Astrocyte of the spinal cord (primary cell): ENCODE results near the gene VWA8.
"Not testable (repeated sequence)": the region's sequence is repeated elsewhere in the genome, so short reads cannot be mapped to it uniquely, and the experiment has no call there.

Experiments used
- DNase-seq: peaks from one replicate; pipeline ENCODE4 v3.0.0; 2011; ENCODE audit warnings: low read depth, low spot score
- H3K4me3 ChIP-seq: 2 replicates; pipeline ENCODE4 v1.5.1; 2011; ENCODE audit warnings: low read depth, mild to moderate bottlenecking, low read length, moderate library complexity
- in situ Hi-C: cut with HindIII; loops from 2 replicates; pipeline ENCODE4 v1.10.0; 2017; ENCODE audit warnings: low sequenced_read_pairs
- TF ChIP-seq, protein P1 (sequence below): IDR thresholded peaks from 2 replicates; pipeline ENCODE4 v1.5.1; 2012; ENCODE audit warnings: low read depth, mild to moderate bottlenecking, low read length, inconsistent platforms

Gene VWA8

GRCh38 chr13:41909506-41909905 is 51.4 kb downstream of the VWA8 start:
- no peak for DNase-seq
- no peak overlapping the region for H3K4me3 ChIP-seq
- in situ Hi-C loops, result no loop called here
- TF ChIP-seq, protein P1, sequence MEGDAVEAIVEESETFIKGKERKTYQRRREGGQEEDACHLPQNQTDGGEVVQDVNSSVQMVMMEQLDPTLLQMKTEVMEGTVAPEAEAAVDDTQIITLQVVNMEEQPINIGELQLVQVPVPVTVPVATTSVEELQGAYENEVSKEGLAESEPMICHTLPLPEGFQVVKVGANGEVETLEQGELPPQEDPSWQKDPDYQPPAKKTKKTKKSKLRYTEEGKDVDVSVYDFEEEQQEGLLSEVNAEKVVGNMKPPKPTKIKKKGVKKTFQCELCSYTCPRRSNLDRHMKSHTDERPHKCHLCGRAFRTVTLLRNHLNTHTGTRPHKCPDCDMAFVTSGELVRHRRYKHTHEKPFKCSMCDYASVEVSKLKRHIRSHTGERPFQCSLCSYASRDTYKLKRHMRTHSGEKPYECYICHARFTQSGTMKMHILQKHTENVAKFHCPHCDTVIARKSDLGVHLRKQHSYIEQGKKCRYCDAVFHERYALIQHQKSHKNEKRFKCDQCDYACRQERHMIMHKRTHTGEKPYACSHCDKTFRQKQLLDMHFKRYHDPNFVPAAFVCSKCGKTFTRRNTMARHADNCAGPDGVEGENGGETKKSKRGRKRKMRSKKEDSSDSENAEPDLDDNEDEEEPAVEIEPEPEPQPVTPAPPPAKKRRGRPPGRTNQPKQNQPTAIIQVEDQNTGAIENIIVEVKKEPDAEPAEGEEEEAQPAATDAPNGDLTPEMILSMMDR, result no peak

- in situ Hi-C loops, result no loop called here
- TF ChIP-seq, protein P1, result peak; percentile 62
- H3K4me3 ChIP-seq, result no peak overlapping the region
- DNase-seq, result peak; percentile 48
These were observed 55.2 kb downstream of the VWA8 start for GRCh38 chr13:41905600-41906254.

GRCh38 chr13:41900918-41901317 is 60.0 kb downstream of the VWA8 start:
- no peak overlapping the region for H3K4me3 ChIP-seq
- no peak for DNase-seq
- in situ Hi-C loops, result no loop called here
- TF ChIP-seq, protein P1, result no peak

- in situ Hi-C loops, H3K4me3 ChIP-seq, DNase-seq: not testable (repeated sequence)
These were observed 62.5 kb downstream of the VWA8 start for GRCh38 chr13:41898411-41898810.

DNA sequence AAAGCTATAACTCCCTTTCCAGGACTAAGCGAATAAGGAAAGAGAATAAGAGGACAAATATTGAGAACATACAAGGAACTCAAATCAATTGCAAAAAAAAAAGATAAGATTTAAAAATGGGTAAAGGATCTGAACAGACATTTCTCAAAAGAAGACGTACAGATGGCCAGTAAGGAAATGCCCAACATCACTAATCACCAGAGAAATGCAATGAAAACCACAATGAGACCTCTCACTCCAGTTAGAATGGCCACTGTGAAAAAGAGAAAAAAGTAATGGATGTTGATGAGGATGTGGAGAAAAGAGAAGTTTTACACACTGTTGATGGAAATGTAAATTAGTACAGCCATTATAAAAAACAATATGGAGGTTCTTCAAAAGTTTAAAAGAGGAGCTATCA is 63.8 kb downstream of the VWA8 start:
- no peak overlapping the region for H3K4me3 ChIP-seq
- in situ Hi-C loops, result no loop called here
- no peak for DNase-seq
- TF ChIP-seq, protein P1, result no peak

GRCh38 chr13:41895478-41895877 is 65.4 kb downstream of the VWA8 start:
- no peak for DNase-seq
- in situ Hi-C loops, result no loop called here

DNA sequence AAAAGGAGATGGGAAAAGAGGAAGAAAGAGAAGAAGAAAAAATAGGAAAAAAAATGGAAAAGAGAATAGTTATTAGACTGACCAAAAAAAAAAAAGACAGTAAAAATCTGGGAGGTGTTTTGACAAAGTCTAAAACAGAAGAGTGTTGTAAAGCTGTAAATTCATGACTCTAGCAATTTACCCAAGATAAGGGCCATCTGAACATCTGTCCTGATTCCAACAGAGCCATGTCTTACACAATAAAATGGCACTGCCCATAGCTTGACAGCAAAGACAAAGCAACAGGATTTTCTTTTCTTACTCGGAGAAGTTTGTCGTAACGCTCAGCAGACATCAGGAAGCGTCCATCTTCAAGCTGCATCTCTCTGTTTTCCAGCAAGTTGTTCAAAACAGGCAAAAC is 69.8 kb downstream of the VWA8 start:
- in situ Hi-C loops, result no loop called here
- no peak for DNase-seq
- TF ChIP-seq, protein P1, result no peak
- no peak overlapping the region for H3K4me3 ChIP-seq

More at GRCh38 chr13:41895478-41895877, 65.4 kb downstream of the VWA8 start:
- no peak overlapping the region for H3K4me3 ChIP-seq
- TF ChIP-seq, protein P1, result no peak
